Measurements from ENCODE around the gene FBXO45.
"Not testable (repeated sequence)": the region's sequence is repeated elsewhere in the genome, so short reads cannot be mapped to it uniquely, and the experiment has no call there.

The FBXO45 gene

GRCh38 chr3:196617256-196617655, 48.8 kb downstream of the FBXO45 start:
- DNase-seq (ENCODE audit: low read depth in 2 of 2), result no peak

- DNase-seq (ENCODE audit: low read depth in 2 of 2), result no peak
Observed at GRCh38 chr3:196619223-196619622, 50.8 kb downstream of the FBXO45 start.

- DNase-seq (ENCODE audit: low read depth in 2 of 2), result not testable (repeated sequence)
Observed at GRCh38 chr3:196619627-196620026, 51.2 kb downstream of the FBXO45 start.

GRCh38 chr3:196620161-196620604, 51.7 kb downstream of the FBXO45 start:
- peak in 1 of 2 donors; percentile 23 for DNase-seq (ENCODE audit: low read depth in 2 of 2)

- DNase-seq (ENCODE audit: low read depth in 2 of 2), result no peak
Observed at GRCh38 chr3:196620684-196621083, 52.2 kb downstream of the FBXO45 start.

DNA sequence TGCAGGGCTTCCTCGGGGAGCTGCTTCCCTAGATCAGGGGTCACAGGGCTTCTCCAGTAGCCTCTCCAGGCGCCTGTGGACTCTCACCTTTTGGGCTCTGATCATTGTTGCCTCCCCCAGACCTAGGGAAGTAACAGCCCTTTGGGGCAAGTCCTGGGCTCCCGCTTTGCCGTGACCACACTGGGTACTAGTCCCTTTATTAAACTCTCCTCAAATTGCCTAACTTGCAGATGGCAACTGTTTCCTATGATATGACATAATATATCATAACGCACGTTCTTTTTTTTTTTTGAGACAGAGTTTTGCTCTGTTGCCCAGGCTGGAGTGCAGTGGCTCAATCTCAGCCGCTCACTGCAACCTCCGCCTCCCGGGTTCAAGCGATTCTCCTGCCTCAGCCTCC, 53.2 kb downstream of the FBXO45 start:
- no peak for DNase-seq (ENCODE audit: low read depth in 2 of 2)

- peak in 1 of 2 donors; percentile 24 for DNase-seq (ENCODE audit: low read depth in 2 of 2)
Observed at GRCh38 chr3:196624067-196624790, 55.8 kb downstream of the FBXO45 start.

DNA sequence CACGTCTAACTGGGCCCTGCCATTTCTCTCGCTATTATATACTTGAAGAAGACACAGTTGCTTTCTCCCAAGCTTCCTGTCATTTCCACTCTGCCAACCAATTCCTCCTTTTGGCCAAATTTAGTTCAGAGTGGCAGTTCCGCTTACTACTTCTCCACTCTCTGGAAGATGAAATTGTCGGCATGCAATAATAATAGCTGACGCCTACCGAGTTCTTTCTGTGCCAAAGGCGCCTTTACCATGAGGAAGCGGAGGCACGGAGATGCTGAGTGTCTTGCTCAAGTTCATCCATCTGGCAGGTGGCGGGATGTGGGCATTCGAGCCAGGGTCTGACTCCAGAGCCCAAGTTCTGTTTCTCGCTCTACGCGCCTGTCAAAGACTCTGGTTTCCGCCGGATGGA, 56.4 kb downstream of the FBXO45 start:
- DNase-seq (ENCODE audit: low read depth in 2 of 2), result no peak

GRCh38 chr3:196625331-196625730, 56.9 kb downstream of the FBXO45 start:
- no peak for DNase-seq (ENCODE audit: low read depth in 2 of 2)

DNA sequence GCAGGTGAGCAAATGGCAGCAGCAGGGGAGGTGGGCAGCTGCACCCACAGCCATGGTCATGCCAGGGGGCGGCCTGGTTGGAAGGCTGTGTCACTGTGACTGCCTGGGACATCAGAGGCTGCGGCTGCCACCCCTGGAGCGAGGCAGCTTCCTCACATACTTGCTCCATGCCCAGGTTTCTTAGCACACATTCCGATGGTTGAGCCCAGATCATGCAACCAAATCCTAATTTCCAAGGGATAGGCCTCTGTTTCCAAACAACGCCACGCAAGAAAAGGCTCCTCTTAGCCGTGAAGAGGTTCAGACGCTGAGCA, 59.4 kb downstream of the FBXO45 start:
- DNase-seq (ENCODE audit: low read depth in 2 of 2), result no peak

DNA sequence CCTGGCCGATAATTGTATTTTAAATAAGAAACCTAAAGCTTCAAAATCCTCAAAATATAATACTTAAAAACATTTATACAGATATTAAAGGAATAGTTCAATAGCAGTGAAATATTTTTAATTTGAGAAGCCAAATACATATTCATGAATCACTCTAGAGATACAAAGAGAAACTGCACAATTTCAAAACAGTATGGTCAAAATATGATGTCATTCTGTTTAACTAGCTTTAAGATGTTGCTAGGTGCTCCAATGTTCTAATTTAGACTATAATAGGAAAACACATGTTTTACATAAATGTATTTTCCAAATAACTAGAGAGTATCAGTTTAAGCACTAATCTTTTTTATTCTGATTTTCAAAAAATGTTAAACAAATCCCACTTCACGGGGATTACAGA, 60.8 kb downstream of the FBXO45 start:
- no peak for DNase-seq (ENCODE audit: low read depth in 2 of 2)

- no peak for DNase-seq (ENCODE audit: low read depth in 2 of 2)
Observed at GRCh38 chr3:196631682-196632045, 63.2 kb downstream of the FBXO45 start.

- DNase-seq (ENCODE audit: low read depth in 2 of 2), result peak; percentile 77 to 86
Observed at GRCh38 chr3:196632046-196632751, 63.7 kb downstream of the FBXO45 start.

- no peak for DNase-seq (ENCODE audit: low read depth in 2 of 2)
Observed at GRCh38 chr3:196633555-196634151, 65.2 kb downstream of the FBXO45 start.

DNA sequence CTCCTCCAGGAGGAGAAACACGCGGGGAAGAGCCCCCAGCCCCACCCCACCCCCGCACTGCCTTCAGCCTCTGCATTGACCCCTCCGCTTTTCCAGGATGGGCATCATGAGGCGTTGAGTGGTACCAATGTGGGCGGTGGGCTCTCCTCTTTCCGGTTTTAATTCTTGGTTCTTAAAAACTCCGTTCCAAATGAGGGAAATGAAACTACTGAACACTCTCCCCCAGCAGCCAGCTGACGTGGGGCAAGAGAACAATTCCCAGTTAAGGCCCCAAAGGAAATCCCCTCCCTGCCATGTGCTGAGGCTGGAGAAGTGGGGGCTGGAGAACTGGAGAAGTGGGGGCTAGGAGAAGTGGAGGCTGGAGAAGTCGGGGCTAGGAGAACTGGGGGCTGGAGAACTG, 65.8 kb downstream of the FBXO45 start:
- DNase-seq (ENCODE audit: low read depth in 2 of 2), result no peak

GRCh38 chr3:196634829-196635228, 66.4 kb downstream of the FBXO45 start:
- DNase-seq (ENCODE audit: low read depth in 2 of 2), result no peak

- DNase-seq (ENCODE audit: low read depth in 2 of 2), result no peak
Observed at GRCh38 chr3:196636369-196637349, 68.2 kb downstream of the FBXO45 start.

DNA sequence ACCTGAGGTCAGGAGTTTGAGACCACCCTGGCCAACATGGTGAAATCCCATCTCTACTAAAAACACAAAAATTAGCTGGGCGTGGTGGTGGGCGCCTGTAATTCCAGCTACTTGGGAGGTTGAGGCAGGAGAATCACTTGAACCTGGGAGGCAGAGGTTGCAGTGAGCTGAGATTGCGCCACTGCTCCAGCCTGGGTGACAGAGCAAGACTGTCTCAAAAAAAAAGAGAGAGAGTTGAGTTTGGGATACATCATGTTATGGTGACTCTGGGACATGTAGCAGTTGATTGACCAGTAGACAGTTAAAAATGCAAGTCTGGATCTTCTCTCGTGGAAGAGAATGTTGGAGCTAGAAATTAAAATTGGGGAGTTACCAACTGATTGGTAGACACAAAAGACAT, 69.5 kb downstream of the FBXO45 start:
- not testable (repeated sequence) for DNase-seq (ENCODE audit: low read depth in 2 of 2)
